Measurements from ENCODE around the gene MAST4.

Gene MAST4

DNA sequence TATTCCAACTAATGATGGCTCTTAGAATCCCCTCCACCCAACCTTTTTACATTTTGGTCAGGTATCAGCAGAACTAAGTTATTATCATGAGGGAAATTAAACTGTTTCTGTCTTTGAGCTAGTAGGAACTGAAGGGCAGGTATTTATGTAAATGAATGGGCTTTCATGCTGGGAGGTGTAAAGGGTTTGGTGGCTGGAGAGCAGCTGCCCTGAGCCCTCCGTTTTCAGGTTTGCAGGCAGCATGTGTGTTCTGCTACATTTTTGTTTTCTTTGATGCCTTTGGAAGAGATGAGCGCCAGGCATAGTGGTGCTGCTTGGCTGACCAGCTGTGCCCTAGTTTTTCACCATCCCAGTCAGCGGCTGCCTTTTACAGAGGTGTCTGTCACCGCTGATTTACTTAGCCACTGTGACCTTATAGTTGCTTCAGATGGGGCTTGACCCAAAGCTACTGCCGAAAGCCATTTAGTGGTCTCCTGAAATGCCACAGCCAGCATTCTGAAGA lies 231.9 kb downstream of the MAST4 start:
- DNase-seq (ENCODE audit: low read depth): no peak
- in situ Hi-C loops (cut with HindIII; ENCODE audit: low sequenced_read_pairs): no loop called here
- TF ChIP-seq, protein P1, sequence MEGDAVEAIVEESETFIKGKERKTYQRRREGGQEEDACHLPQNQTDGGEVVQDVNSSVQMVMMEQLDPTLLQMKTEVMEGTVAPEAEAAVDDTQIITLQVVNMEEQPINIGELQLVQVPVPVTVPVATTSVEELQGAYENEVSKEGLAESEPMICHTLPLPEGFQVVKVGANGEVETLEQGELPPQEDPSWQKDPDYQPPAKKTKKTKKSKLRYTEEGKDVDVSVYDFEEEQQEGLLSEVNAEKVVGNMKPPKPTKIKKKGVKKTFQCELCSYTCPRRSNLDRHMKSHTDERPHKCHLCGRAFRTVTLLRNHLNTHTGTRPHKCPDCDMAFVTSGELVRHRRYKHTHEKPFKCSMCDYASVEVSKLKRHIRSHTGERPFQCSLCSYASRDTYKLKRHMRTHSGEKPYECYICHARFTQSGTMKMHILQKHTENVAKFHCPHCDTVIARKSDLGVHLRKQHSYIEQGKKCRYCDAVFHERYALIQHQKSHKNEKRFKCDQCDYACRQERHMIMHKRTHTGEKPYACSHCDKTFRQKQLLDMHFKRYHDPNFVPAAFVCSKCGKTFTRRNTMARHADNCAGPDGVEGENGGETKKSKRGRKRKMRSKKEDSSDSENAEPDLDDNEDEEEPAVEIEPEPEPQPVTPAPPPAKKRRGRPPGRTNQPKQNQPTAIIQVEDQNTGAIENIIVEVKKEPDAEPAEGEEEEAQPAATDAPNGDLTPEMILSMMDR (IDR thresholded peaks at IDR 0.05; ENCODE audit: low read depth, low read length, missing control alignments): no peak
- peak overlapping the region; percentile 53 for H3K4me3 ChIP-seq (ENCODE audit: low read depth, low read length)

DNA sequence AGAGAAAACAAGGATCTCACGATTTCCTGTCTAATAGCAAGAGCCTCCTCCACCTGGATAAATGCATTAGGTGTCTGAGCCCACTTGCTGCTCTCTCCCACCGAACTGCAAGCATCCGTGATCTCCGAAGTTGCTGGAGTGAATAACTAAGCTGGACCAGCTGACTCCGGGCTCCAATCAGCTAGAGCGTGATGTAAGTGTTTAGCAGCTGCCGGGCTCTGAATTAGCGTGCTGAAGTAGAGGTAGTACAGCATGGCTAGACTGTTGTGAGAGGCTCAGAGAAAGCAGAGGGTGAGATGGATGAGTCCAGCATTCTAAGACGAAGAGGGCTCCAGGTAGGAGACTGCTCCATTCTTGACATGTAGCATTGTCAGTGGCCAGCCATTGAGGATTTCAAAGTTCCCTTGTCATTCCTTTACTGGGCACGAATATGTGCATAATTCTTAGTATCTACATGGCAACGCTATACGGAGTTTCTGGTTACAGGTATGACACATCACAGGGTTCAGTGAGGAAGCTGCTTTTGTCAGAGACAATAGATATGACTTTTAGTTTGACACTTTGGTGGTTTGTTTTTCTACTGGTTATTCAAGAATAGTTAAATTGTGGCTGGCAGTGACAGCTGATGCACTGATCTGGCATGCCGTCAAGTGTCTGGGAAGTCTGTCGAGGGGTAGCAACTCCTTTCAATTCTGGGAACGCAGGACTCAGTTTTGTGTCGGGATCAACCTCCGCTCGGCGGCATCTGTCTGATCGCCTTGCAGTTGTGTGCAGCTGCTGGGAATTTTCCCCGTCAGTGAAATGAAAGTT lies 232.6 kb downstream of the MAST4 start:
- TF ChIP-seq, protein P1 (IDR thresholded peaks at IDR 0.05; ENCODE audit: low read depth, low read length, missing control alignments): no peak
- peak; percentile 65 for DNase-seq (ENCODE audit: low read depth)
- in situ Hi-C loops (cut with HindIII; ENCODE audit: low sequenced_read_pairs): no loop called here
- peak overlapping the region; percentile 53 for H3K4me3 ChIP-seq (ENCODE audit: low read depth, low read length)

DNA sequence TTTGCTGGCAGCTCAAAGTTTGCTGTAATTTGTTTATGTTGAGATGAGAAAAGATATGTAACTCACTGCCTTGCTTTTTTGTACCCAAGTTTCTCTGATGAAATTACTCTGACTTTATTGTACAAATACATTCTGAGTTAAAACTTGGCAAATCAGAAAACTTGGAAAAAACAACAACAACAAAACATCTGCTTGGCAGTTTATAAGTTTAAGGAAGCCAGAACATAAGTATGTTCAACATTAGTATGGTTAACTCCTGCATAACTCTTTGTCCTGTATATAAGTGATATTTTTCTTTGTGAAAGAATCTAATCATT lies 233.1 kb downstream of the MAST4 start:
- in situ Hi-C loops (cut with HindIII; ENCODE audit: low sequenced_read_pairs): no loop called here
- TF ChIP-seq, protein P1 (IDR thresholded peaks at IDR 0.05; ENCODE audit: low read depth, low read length, missing control alignments): no peak
- DNase-seq (ENCODE audit: low read depth): no peak
- H3K4me3 ChIP-seq (ENCODE audit: low read depth, low read length): peak overlapping the region; percentile 53

DNA sequence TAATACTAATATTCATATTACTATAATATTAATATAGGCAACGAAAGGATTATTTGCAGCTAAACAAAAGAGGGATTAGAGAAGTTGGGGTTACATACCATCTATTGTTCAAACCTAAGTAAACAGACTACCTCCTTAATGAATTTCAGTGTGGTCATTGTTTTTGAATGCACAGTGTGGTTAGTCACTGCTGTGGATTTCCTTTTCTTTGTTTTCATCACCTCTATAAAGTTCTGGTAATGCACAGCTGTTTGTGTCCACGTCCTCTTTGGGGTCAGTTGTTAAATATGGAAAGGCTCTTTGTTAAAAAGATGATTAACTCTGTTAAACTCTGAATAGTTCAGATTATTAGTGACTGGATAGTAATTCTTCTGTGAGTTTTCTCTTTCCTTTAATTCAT lies 233.6 kb downstream of the MAST4 start:
- DNase-seq (ENCODE audit: low read depth): peak; percentile 55
- TF ChIP-seq, protein P1 (IDR thresholded peaks at IDR 0.05; ENCODE audit: low read depth, low read length, missing control alignments): no peak
- in situ Hi-C loops (cut with HindIII; ENCODE audit: low sequenced_read_pairs): no loop called here
- H3K4me3 ChIP-seq (ENCODE audit: low read depth, low read length): peak overlapping the region; percentile 11

DNA sequence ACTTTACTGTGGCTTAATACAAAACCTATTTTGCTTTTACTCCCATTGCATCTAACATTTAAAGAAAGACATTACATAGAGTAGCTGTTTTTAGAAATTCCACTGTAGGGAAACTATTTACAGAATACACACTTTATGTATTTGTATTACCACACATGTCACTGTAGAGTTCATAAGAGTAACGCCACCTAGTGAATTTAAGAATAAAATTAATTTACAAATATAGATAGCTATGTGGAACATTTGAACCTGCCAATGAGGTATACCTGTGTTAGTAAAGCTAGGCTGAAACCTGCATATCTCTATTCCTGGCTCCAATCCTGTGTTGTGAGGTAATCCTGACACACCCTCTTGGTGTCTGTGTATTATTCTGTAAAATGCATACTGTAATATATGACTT lies 234.4 kb downstream of the MAST4 start:
- TF ChIP-seq, protein P1 (IDR thresholded peaks at IDR 0.05; ENCODE audit: low read depth, low read length, missing control alignments): no peak
- DNase-seq (ENCODE audit: low read depth): no peak
- in situ Hi-C loops (cut with HindIII; ENCODE audit: low sequenced_read_pairs): no loop called here
- H3K4me3 ChIP-seq (ENCODE audit: low read depth, low read length): no peak overlapping the region

DNA sequence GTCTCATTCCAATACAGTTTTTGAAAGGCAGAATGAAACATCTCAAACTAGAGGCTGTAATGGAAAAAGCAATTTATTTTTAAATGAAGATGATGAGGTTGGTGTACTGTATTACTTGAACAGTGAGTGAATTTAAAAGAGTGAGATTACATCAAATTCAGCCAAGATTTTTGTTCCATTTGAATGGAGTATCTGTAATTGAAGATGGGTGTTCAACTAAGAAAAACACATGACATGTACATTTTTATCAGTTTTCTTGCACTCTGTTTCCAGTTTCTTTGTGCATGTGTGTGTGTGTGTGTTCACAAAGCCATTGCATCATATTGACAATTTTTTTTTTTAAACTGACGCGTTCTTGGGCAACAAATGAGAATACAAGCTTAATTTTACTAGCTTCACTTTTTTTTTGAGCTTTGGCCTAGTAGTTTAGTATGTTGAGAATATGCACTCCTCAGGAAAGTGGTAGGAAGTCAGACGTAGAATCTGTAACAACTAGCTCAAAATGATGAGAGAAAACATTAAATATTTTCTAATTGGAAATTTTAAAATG lies 243.5 kb downstream of the MAST4 start:
- DNase-seq (ENCODE audit: low read depth): no peak
- H3K4me3 ChIP-seq (ENCODE audit: low read depth, low read length): no peak overlapping the region
- TF ChIP-seq, protein P1 (IDR thresholded peaks at IDR 0.05; ENCODE audit: low read depth, low read length, missing control alignments): no peak
- in situ Hi-C loops (cut with HindIII; ENCODE audit: low sequenced_read_pairs): no loop called here
